Esophagus muscularis mucosa (tissue), 4 donors: ENCODE data around the gene CCDC9. TPM values are rescaled to one million over a fixed set of nuclear protein-coding genes. Genes with fewer than 3 reads are reported as not detected.

Experiments
- DNase-seq: peaks from one replicate; pipeline ENCODE4 v3.0.0-alpha.2; 2017; ENCODE audit errors: extremely low spot score
- H3K27ac ChIP-seq, 4 donors: fragments of 200-600 bp; sonication (generic); replicated peaks in 1 of 4; 1 replicate in 3 of 4; 2 replicates in 1 of 4; pipeline ENCODE4 v1.5.1; 2016 to 2019; ENCODE audit warnings: mild to moderate bottlenecking in 1 of 4
- H3K27me3 ChIP-seq, 4 donors: fragments of 200-600 bp; sonication (generic); one replicate each; pipeline versions ENCODE4 v1.5.1 to v1.6.0; 2016 to 2019
- H3K36me3 ChIP-seq, 4 donors: fragments of 200-600 bp; sonication (generic); one replicate each; pipeline ENCODE4 v1.5.1; 2016 to 2019
- H3K4me1 ChIP-seq, 4 donors: fragments of 200-600 bp; sonication (generic); one replicate each; pipeline ENCODE4 v1.5.1; 2016 to 2019
- H3K4me3 ChIP-seq, 4 donors: fragments of 200-600 bp; sonication (generic); 1 replicate in 2 of 4; 2 replicates in 2 of 4; pipeline ENCODE4 v1.5.1; 2016 to 2019; ENCODE audit warnings: mild to moderate bottlenecking in 4 of 4, moderate library complexity in 1 of 4
- H3K9me3 ChIP-seq, 4 donors: fragments of 200-600 bp; sonication (generic); 1 replicate in 3 of 4; 2 replicates in 1 of 4; pipeline ENCODE4 v1.5.1; 2016 to 2019
- CTCF ChIP-seq, 3 experiments: fragments of 200-600 bp in 2 of 3; fragments of 450-650 bp in 1 of 3; sonication (generic) in 2 of 3; IDR thresholded peaks; one replicate each; pipeline ENCODE4 v1.5.1; 2017 to 2019; ENCODE audit warnings: antibody characterized with exemption in 3 of 3, mild to moderate bottlenecking in 2 of 3, moderate library complexity in 1 of 3
- EP300 ChIP-seq: sonication (generic); formaldehyde crosslinking; IDR thresholded peaks from one replicate; pipeline ENCODE4 v1.6.1; 2017; ENCODE audit warnings: antibody characterized with exemption
- POLR2A ChIP-seq: fragments of 450-650 bp; IDR thresholded peaks from one replicate; pipeline ENCODE4 v1.6.1; 2017; ENCODE audit warnings: antibody characterized with exemption, moderate library complexity, mild to moderate bottlenecking, low read depth
- POLR2AphosphoS5 ChIP-seq, 2 donors: sonication (generic); formaldehyde crosslinking; IDR thresholded peaks; one replicate each; pipeline ENCODE4 v1.6.1; 2017; ENCODE audit warnings: antibody characterized with exemption in 2 of 2
- WGBS: methylation state at CpG from one replicate; pipeline ENCODE4 v1.1.5; 2018; 5-methylcytosine and 5-hydroxymethylcytosine counted together
- intact Hi-C: fragments of 100-400 bp; cut with DNase I; formaldehyde crosslinking; loops from one replicate; pipeline ENCODE4 v1.15.1; 2023
- total RNA-seq, 4 donors: library from RNA; depleted of rRNA; stranded (reverse); fragments of >200 nt; gene quantifications; one replicate each; pipeline versions ENCODE4 v1.1.0 to v1.2.1, GENCODE V29; 2016

Gene CCDC9
- total RNA-seq, 4 donors from 2014 or later: 22.4 to 30.6 (median 25.5) TPM

DNA sequence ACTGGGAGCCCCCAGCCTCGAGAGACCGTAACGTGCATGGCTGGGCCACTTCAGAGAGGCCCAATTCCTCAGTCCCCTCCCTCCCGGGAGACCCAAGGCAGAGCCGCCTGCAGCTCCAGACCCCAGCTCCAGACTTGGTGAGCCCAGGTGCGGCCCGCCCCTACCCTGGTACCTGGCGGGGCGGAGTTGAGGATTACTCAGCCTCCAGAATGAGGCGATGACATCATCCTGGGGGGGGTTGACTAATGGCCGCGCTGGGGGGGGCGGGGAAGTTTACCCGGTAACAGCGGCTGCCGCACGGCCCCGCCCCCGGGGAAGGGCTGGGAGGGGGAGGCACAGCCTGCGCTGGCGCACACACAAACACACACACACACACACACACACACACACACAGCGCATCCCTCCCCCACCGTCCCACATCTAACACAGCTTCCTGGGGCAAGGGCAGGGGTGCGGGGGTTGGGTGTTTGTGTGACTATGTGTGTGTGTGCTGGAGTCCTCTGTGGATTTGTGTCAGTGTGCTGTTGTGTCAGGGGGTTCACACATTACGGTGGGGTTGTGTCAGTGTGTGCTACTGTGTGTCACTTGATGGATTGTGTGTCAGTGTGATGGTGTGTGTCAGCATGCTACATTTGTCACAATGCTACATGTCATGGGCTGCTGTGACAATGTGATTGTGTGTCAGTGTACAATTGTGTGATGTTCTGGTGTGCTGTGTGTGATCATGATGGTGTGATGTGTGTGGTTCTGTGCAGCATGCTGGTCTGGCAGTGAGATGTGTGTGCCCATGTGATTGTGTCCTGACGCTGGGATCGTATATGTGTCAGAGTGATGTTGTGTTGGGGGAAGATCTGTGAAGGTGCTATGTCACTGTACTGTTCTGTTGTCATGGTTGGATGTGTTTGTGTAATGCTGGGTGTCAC, 15.1 kb upstream of the CCDC9 start:
- intact Hi-C loops: no loop called here
- peaks cover 33 to 54% (median 49%) of the 10 kb centered on the region in 4 donors for H3K4me1 ChIP-seq
- peak overlapping the region in 2 of 4 donors; percentile 12 to 20 for H3K4me3 ChIP-seq
- peak overlapping the region in 1 of 4 donors; percentile 28 for H3K27ac ChIP-seq
- H3K36me3 ChIP-seq: no peaks in the 10 kb centered on the region
- 50% methylated on average over 3 of the region's 27 CpGs for WGBS
- no peak for TF ChIP-seq POLR2A
- TF ChIP-seq EP300: no peak
- TF ChIP-seq POLR2AphosphoS5 (IDR thresholded peaks at IDR 0.05): no peak
- no peak for TF ChIP-seq CTCF (IDR thresholded peaks at IDR 0.05)
- no peak for DNase-seq
- no peaks in the 10 kb centered on the region for H3K27me3 ChIP-seq
- H3K9me3 ChIP-seq: no peaks in the 10 kb centered on the region

DNA sequence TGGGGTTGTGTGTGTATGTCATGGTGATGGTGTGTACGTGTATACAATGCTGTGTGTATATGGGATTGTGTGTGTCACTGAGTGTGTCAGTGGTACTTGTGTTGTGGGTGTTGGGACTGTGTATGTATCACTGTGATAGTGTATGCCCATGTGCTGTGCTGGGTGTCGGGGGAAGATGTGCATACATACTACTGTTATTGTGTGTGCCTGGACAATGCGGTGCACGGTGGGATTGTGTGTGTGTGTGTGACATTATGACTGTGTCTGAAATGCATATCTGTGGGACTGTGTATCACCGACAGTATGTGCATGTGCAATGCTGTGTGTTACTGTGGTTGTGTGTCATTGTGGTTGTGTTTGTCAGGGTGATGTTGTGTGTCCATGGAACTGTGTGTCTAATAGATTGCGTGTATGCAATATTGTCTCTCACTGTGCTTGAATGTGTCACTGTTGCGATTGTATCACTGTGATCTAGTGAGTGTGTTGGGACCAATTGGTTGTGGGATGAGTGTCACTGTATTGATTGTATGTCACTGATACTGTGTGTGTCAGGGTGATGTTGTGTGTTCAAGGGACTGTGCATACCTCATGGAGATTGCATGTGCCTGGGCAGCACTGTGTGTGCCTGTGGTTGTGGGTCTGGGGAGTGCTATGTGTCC, 14.3 kb upstream of the CCDC9 start:
- Histone ChIP-seq H3K27me3 (no peaks in the 10 kb centered on the region), H3K9me3 (no peaks in the 10 kb centered on the region), H3K27ac (peak overlapping the region; percentile 84 to 89 (median 88)), H3K4me1 (peaks cover 33 to 55% (median 50%) of the 10 kb centered on the region in 4 donors), H3K4me3 (no peak overlapping the region), H3K36me3 (no peaks in the 10 kb centered on the region)
- 85% methylated on average over 7 of the region's 7 CpGs for WGBS
- no peak for TF ChIP-seq POLR2AphosphoS5 (IDR thresholded peaks at IDR 0.05)
- TF ChIP-seq CTCF (IDR thresholded peaks at IDR 0.05): no peak
- intact Hi-C loops: no loop called here
- no peak for DNase-seq

- WGBS: 21% methylated on average over 6 of the region's 9 CpGs
- no peaks in the 10 kb centered on the region for H3K36me3 ChIP-seq
- no peak for DNase-seq
- H3K27me3 ChIP-seq: no peaks in the 10 kb centered on the region
- TF ChIP-seq EP300 (no peak), POLR2AphosphoS5 (IDR thresholded peaks at IDR 0.05) (no peak), CTCF (IDR thresholded peaks at IDR 0.05) (no peak), POLR2A (no peak)
- peaks cover 36 to 62% (median 55%) of the 10 kb centered on the region in 4 donors for H3K4me1 ChIP-seq
- intact Hi-C loops: no loop called here
- H3K4me3 ChIP-seq: peak overlapping the region; percentile 44 to 61 (median 48)
- H3K27ac ChIP-seq: peak overlapping the region; percentile 84 to 89 (median 88)
- no peaks in the 10 kb centered on the region for H3K9me3 ChIP-seq
Observed at GRCh38 chr19:47243364-47243775, 13.0 kb upstream of the CCDC9 start.

- Histone ChIP-seq H3K36me3 (no peaks in the 10 kb centered on the region), H3K4me1 (peaks cover 36 to 60% (median 55%) of the 10 kb centered on the region in 4 donors), H3K9me3 (no peaks in the 10 kb centered on the region), H3K27me3 (no peaks in the 10 kb centered on the region), H3K27ac (peak overlapping the region; percentile 84 to 89 (median 88)), H3K4me3 (peak overlapping the region; percentile 44 to 61 (median 48))
- intact Hi-C loops: loop anchor here (1.0 to 2.0 kb wide), 2 partner anchors 33 to 95 kb away; no protein-coding TSS in a partner anchor
- DNase-seq: peak; percentile 97
- TF ChIP-seq CTCF (IDR thresholded peaks at IDR 0.05): peak; percentile 100
- no peak for TF ChIP-seq EP300
- TF ChIP-seq POLR2A: no peak
- TF ChIP-seq POLR2AphosphoS5 (IDR thresholded peaks at IDR 0.05): peak; percentile 93 to 97
- 3% methylated on average over 19 of the region's 46 CpGs for WGBS
Observed at GRCh38 chr19:47243776-47244547, 12.4 kb upstream of the CCDC9 start.
